BE2C (cell line): ENCODE data around the gene PAFAH1B1.
"Not testable (repeated sequence)": the region's sequence is repeated elsewhere in the genome, so short reads cannot be mapped to it uniquely, and the experiment has no call there.

Experiments
- DNase-seq: peaks from one replicate; pipeline ENCODE4 v3.0.0-alpha.2; 2020
- H3K27me3 ChIP-seq: fragments of 250-450 bp; sonication (Bioruptor Pico); 2 replicates; pipeline ENCODE4 v1.5.1; 2020; ENCODE audit warnings: mild to moderate bottlenecking
- H3K36me3 ChIP-seq: fragments of 250-450 bp; sonication (Bioruptor Pico); 2 replicates; pipeline ENCODE4 v1.5.1; 2020; ENCODE audit warnings: mild to moderate bottlenecking
- H3K4me1 ChIP-seq: fragments of 250-450 bp; sonication (Bioruptor Pico); 2 replicates; pipeline ENCODE4 v1.5.1; 2020
- H3K4me3 ChIP-seq: 2 replicates; pipeline ENCODE4 v1.5.1; 2011; ENCODE audit warnings: low read depth, low read length
- H3K9me3 ChIP-seq: fragments of 250-450 bp; sonication (Bioruptor Pico); 2 replicates; pipeline ENCODE4 v1.5.1; 2020
- TF ChIP-seq, protein P1 (sequence below): IDR thresholded peaks from 2 replicates; pipeline ENCODE4 v1.5.1; 2012; ENCODE audit warnings: mild to moderate bottlenecking, low read depth, low read length

PAFAH1B1 gene

GRCh38 chr17:2695243-2695960 is 101.9 kb downstream of the PAFAH1B1 start:
- no peaks in the 10 kb centered on the region for H3K4me1 ChIP-seq
- no peaks in the 10 kb centered on the region for H3K9me3 ChIP-seq
- H3K36me3 ChIP-seq = peaks cover 39% of the 10 kb centered on the region
- TF ChIP-seq, protein P1, sequence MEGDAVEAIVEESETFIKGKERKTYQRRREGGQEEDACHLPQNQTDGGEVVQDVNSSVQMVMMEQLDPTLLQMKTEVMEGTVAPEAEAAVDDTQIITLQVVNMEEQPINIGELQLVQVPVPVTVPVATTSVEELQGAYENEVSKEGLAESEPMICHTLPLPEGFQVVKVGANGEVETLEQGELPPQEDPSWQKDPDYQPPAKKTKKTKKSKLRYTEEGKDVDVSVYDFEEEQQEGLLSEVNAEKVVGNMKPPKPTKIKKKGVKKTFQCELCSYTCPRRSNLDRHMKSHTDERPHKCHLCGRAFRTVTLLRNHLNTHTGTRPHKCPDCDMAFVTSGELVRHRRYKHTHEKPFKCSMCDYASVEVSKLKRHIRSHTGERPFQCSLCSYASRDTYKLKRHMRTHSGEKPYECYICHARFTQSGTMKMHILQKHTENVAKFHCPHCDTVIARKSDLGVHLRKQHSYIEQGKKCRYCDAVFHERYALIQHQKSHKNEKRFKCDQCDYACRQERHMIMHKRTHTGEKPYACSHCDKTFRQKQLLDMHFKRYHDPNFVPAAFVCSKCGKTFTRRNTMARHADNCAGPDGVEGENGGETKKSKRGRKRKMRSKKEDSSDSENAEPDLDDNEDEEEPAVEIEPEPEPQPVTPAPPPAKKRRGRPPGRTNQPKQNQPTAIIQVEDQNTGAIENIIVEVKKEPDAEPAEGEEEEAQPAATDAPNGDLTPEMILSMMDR = no peak
- no peak overlapping the region for H3K4me3 ChIP-seq
- no peak for DNase-seq
- no peaks in the 10 kb centered on the region for H3K27me3 ChIP-seq

- peaks cover 39% of the 10 kb centered on the region for H3K36me3 ChIP-seq
- no peaks in the 10 kb centered on the region for H3K4me1 ChIP-seq
- no peaks in the 10 kb centered on the region for H3K27me3 ChIP-seq
- TF ChIP-seq, protein P1 = no peak
- no peak overlapping the region for H3K4me3 ChIP-seq
- DNase-seq = no peak
- H3K9me3 ChIP-seq = no peaks in the 10 kb centered on the region
Observed at GRCh38 chr17:2695961-2696760, 102.7 kb downstream of the PAFAH1B1 start.

- Histone ChIP-seq H3K4me1 (no peaks in the 10 kb centered on the region), H3K4me3 (no peak overlapping the region), H3K27me3 (no peaks in the 10 kb centered on the region), H3K9me3 (no peaks in the 10 kb centered on the region), H3K36me3 (peaks cover 42% of the 10 kb centered on the region)
- TF ChIP-seq, protein P1 = no peak
- no peak for DNase-seq
Observed at GRCh38 chr17:2697611-2698162, 104.2 kb downstream of the PAFAH1B1 start.

DNA sequence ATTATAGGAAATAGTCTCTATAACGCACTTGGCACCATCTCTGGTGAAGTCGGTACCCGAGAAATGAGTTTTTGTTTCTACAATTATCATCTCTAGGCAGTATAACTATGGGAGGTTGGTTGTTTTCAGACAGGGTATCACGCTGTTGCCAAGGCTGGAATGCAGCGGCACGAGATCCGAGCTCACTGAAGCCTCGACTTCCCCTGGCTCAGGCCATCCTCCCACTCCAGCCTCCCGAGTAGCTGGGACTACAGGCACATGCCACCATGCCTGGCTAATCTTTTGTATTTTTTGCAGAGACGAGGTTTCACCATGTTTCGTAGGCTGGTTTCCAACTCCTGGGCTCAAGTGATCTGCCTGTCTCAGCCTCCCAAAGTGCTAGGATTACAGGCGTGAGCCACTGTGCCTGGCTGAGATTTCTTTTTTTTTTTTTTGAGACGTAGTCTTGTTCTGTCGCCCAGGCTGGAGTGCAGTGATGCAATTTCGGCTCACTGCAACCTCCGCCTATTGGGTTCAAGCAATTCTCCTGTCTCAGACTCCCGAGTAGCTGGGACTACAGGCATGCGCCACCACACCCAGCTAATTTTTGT is 105.9 kb downstream of the PAFAH1B1 start:
- not testable (repeated sequence) for H3K4me3 ChIP-seq, H3K9me3 ChIP-seq, DNase-seq, H3K4me1 ChIP-seq, H3K27me3 ChIP-seq
- H3K36me3 ChIP-seq = peaks cover 45% of the 10 kb centered on the region

- no peak overlapping the region for H3K4me3 ChIP-seq
- H3K9me3 ChIP-seq = no peaks in the 10 kb centered on the region
- no peaks in the 10 kb centered on the region for H3K4me1 ChIP-seq
- no peaks in the 10 kb centered on the region for H3K27me3 ChIP-seq
- TF ChIP-seq, protein P1 = no peak
- no peak for DNase-seq
- peaks cover 48% of the 10 kb centered on the region for H3K36me3 ChIP-seq
Observed at GRCh38 chr17:2700030-2700490, 106.6 kb downstream of the PAFAH1B1 start.

- H3K36me3 ChIP-seq = peaks cover 48% of the 10 kb centered on the region
- TF ChIP-seq, protein P1 = no peak
- no peak for DNase-seq
- H3K9me3 ChIP-seq = no peaks in the 10 kb centered on the region
- no peaks in the 10 kb centered on the region for H3K27me3 ChIP-seq
- no peaks in the 10 kb centered on the region for H3K4me1 ChIP-seq
- no peak overlapping the region for H3K4me3 ChIP-seq
Observed at GRCh38 chr17:2700491-2701141, 107.2 kb downstream of the PAFAH1B1 start.
